NCI-H128 (cell line): ENCODE measurements around the gene MUC20.
"Not testable (repeated sequence)": the region's sequence is repeated elsewhere in the genome, so short reads cannot be mapped to it uniquely, and the experiment has no call there.

Source experiments
- DNase-seq: peaks from one replicate; lab custom pipeline; 2025; ENCODE audit not compliant: unreplicated experiment; lab: John Stamatoyannopoulos, UW

MUC20 gene

GRCh38 chr3:195769551-195769950 lies 48.8 kb downstream of the MUC20 start:
- DNase-seq, result no peak

DNA sequence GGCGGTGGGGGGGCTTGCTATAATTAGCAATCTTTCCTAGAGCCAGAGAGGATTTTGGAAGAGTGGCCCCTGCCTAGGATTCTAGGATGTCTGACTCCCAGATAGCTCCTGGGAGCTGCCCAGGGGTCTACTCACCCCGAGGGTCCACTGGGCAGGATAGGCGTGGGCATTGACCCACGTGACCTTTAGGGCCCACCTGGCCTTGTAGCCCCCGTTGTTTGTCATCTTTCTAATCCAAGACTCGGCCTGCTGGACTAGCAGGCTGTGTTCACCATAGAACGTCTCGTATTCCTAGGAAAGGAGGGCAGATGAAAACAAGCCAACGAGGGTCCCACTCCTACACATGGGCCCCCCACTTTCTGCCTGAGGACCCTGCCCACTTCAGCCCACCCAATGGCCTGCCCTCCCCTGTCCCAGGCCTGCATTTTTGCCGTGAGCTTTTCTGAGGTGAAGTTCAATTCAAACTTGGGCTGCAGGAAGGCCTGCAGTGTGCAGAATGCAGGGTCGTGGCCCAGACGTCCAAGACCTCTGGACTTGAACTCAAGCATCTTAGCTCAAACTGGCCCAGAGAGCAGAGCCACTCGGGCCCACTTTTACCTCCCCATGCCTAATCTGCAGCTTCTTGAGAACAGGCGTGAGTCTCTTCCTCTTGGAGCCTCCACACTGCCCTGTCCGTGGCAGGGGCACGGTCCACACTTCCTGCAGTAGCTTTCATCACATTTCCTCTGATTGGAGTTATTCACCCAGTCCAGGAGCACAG lies 49.5 kb downstream of the MUC20 start:
- no peak for DNase-seq

- not testable (repeated sequence) for DNase-seq
Measured at GRCh38 chr3:195770841-195771645, 50.3 kb downstream of the MUC20 start.

- no peak for DNase-seq
Measured at GRCh38 chr3:195771646-195772300, 51.0 kb downstream of the MUC20 start.

DNA sequence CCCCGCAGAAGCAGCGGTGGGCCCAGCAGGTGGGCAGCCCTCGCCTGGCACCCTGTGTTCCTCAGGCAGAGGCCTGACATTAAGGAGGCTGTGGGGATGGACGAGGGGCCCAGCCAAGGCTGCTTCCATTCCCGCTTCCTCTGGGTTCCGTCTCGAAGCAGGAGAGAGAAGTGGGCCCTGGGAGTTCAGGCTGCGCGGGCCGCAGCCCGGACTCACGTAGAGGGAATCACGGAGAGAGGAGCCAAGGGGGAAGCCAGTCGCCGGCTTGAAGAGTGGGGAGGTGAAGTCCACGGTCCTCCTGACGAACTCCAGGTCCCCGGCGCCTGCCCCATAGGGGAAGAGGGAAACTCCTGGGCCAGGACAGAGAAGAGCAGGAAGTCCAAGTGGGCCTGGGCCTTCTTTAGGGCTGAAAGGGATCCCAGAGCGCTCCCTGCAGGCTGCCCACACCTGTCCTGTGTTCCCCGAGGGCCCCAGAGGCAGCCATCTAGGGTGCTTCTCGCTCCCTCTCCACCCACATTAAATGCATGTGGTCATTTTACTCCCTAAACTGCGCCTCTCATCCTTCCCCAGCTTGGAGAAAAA lies 53.3 kb downstream of the MUC20 start:
- no peak for DNase-seq

DNA sequence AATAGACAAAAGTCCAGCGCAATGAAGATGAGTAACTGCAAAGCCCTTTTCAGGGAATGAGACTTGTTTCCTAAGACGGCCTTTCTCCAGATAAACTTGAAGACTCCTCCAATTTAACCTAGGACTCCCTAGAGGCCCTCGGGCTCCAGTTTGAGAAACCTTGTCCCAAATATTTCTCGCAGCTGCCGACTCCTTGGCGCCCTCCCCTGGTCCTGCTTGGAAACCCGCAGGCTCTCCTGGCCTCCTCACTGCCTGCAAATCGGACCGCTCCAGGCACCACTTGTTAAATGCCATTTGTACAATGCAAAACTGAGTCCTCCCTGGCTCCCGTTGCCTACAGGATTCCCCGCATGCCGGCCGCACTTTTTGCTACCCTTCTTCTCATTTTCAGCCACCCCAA lies 54.1 kb downstream of the MUC20 start:
- DNase-seq, result no peak

- no peak for DNase-seq
Measured at GRCh38 chr3:195777975-195778374, 57.2 kb downstream of the MUC20 start.

GRCh38 chr3:195781236-195781635 lies 60.5 kb downstream of the MUC20 start:
- DNase-seq, result not testable (repeated sequence)
